Activated CD8-positive, alpha-beta memory T cell treated with anti-CD3 and anti-CD28 coated beads, Interleukin-2, amount 50 U/mL, for 24 hours (primary cell): ENCODE results near the gene TIMM13.
"Not testable (repeated sequence)": the region's sequence is repeated elsewhere in the genome, so short reads cannot be mapped to it uniquely, and the experiment has no call there.

ENCODE experiments used
- DNase-seq: peaks from one replicate; pipeline ENCODE4 v3.0.0-alpha.2; 2020; ENCODE audit errors: extremely low read depth

Gene TIMM13

GRCh38 chr19:2431318-2432055 lies 4.1 kb upstream of the TIMM13 start:
- no peak for DNase-seq

- DNase-seq: no peak
These were observed 2.6 kb upstream of the TIMM13 start for GRCh38 chr19:2429917-2430535.

GRCh38 chr19:2428756-2429711 lies 1.6 kb upstream of the TIMM13 start:
- DNase-seq: no peak

GRCh38 chr19:2428321-2428690 lies 920 bp upstream of the TIMM13 start:
- no peak for DNase-seq

GRCh38 chr19:2426611-2427428 lies 566 bp downstream of the TIMM13 start:
- DNase-seq: no peak

- DNase-seq: no peak
These were observed 1.5 kb downstream of the TIMM13 start for GRCh38 chr19:2425622-2426581.

GRCh38 chr19:2424686-2425621 lies 2.4 kb downstream of the TIMM13 start:
- no peak for DNase-seq

GRCh38 chr19:2423915-2424685 lies 3.3 kb downstream of the TIMM13 start:
- no peak for DNase-seq

GRCh38 chr19:2423071-2423914 lies 4.1 kb downstream of the TIMM13 start:
- no peak for DNase-seq

GRCh38 chr19:2421581-2422306 lies 5.6 kb downstream of the TIMM13 start:
- no peak for DNase-seq

- no peak for DNase-seq
These were observed 6.9 kb downstream of the TIMM13 start for GRCh38 chr19:2420490-2420889.

- DNase-seq: no peak
These were observed 7.6 kb downstream of the TIMM13 start for GRCh38 chr19:2419754-2420153.

- DNase-seq: no peak
These were observed 9.4 kb downstream of the TIMM13 start for GRCh38 chr19:2417881-2418406.

GRCh38 chr19:2417436-2417835 lies 9.9 kb downstream of the TIMM13 start:
- not testable (repeated sequence) for DNase-seq

GRCh38 chr19:2416321-2417097 lies 10.9 kb downstream of the TIMM13 start:
- no peak for DNase-seq

- DNase-seq: no peak
These were observed 11.4 kb downstream of the TIMM13 start for GRCh38 chr19:2415973-2416319.
